GM06990 (cell line): ENCODE results near the gene TRIM69.

ENCODE experiments used
- DNase-seq: peaks from one replicate; pipeline ENCODE4 v3.0.0-alpha.2; 2011; ENCODE audit not compliant: insufficient read length; ENCODE audit errors: extremely low read depth
- H3K27me3 ChIP-seq: replicated peaks from 2 replicates; pipeline ENCODE4 v1.6.0; 2011; ENCODE audit warnings: low read length; ENCODE audit not compliant: control insufficient read depth, insufficient read depth
- H3K36me3 ChIP-seq: 2 replicates; pipeline ENCODE4 v1.5.1; 2011; ENCODE audit warnings: low read length; ENCODE audit not compliant: control insufficient read depth, insufficient read depth
- H3K4me3 ChIP-seq: replicated peaks from 2 replicates; pipeline ENCODE4 v1.5.1; 2011; ENCODE audit warnings: low read depth, mild to moderate bottlenecking, control low read depth, low read length
- TF ChIP-seq, protein P1 (sequence below): IDR thresholded peaks from 2 replicates; pipeline ENCODE4 v1.5.1; 2011; ENCODE audit warnings: low read length, control low read depth, mild to moderate bottlenecking, inconsistent platforms; ENCODE audit not compliant: insufficient read depth, poor library complexity, severe bottlenecking

Gene TRIM69

DNA sequence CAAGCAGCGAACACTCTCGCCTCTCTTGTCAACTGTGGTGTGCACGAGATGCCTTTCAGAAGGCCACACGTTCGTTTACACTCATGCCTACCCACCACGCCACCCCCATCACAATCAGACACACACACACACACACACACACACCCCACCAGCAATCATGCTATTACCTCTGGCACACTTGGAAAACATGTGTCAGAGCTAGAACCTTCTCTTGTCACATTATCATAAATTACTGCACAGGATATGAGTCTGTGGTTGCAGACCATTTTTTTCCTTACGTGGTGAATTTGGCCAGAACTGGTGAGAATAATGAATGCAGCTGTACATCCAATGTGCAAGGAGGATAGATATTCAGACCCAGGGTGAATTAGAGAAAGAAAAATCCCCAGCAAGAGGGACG, 52.4 kb downstream of the TRIM69 start:
- Histone ChIP-seq H3K27me3 (no peaks in the 10 kb centered on the region), H3K36me3 (no peaks in the 10 kb centered on the region), H3K4me3 (no peak overlapping the region)
- no peak for DNase-seq
- TF ChIP-seq, protein P1, sequence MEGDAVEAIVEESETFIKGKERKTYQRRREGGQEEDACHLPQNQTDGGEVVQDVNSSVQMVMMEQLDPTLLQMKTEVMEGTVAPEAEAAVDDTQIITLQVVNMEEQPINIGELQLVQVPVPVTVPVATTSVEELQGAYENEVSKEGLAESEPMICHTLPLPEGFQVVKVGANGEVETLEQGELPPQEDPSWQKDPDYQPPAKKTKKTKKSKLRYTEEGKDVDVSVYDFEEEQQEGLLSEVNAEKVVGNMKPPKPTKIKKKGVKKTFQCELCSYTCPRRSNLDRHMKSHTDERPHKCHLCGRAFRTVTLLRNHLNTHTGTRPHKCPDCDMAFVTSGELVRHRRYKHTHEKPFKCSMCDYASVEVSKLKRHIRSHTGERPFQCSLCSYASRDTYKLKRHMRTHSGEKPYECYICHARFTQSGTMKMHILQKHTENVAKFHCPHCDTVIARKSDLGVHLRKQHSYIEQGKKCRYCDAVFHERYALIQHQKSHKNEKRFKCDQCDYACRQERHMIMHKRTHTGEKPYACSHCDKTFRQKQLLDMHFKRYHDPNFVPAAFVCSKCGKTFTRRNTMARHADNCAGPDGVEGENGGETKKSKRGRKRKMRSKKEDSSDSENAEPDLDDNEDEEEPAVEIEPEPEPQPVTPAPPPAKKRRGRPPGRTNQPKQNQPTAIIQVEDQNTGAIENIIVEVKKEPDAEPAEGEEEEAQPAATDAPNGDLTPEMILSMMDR, result no peak

DNA sequence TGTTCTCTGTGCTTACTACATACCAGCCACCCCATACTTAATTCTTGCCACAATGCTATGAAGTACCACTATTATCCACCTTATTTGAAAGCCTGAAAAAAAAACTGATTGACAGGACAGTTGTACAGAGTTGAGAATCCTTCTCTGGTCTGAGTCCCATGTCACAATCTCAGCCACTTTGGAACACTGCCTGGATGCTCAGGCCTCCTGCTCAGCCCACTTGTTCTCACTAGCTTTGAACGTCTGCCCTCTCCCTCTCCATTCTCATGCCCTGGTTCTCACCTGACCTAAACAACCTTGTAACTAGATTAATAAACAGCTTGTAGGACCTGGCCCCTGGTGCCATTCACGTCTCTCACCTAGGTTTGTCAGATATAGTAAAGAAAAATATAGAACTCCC, 53.9 kb downstream of the TRIM69 start:
- no peaks in the 10 kb centered on the region for H3K36me3 ChIP-seq
- H3K27me3 ChIP-seq, result no peaks in the 10 kb centered on the region
- no peak overlapping the region for H3K4me3 ChIP-seq
- TF ChIP-seq, protein P1, result no peak
- DNase-seq, result no peak

DNA sequence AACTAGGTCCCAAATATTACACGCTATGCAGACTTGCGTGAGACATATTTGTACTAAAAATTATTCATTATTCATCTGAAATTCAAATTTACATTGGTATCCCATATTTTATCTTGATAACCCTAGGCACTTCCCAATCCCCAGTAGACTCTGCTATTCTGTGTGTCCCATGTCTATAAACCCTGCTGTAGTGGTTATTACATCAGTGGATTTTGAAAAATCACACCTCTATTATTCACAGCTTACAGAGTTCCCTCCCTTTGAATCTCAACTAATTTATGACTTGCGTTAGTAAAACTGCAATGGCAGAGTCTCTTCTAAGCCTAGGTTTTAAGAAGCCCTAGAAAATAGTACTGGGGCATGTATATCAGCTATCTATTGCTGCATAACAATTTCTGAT, 54.3 kb downstream of the TRIM69 start:
- Histone ChIP-seq H3K36me3 (no peaks in the 10 kb centered on the region), H3K27me3 (no peaks in the 10 kb centered on the region), H3K4me3 (no peak overlapping the region)
- TF ChIP-seq, protein P1, result no peak
- no peak for DNase-seq

DNA sequence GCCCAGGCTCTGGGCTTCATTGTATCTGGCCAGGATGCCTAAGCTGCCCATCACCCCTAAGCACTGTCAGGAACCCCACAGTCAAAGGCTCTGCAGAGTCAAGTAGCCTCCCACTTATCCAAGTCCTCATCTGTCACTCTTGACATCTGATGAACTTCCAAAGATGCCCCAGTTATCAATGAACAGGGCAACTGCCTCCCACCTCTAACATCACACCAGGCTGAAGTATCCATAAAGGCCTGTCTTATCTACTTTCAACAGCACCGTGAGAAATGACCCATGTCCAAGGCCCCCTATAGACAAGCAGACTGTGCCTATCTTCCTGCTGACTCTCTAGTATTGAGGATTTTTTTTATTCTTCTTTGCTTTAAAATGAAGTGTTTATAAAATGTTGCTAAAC, 56.4 kb downstream of the TRIM69 start:
- no peak overlapping the region for H3K4me3 ChIP-seq
- no peaks in the 10 kb centered on the region for H3K36me3 ChIP-seq
- DNase-seq, result no peak
- no peaks in the 10 kb centered on the region for H3K27me3 ChIP-seq
- TF ChIP-seq, protein P1, result no peak

DNA sequence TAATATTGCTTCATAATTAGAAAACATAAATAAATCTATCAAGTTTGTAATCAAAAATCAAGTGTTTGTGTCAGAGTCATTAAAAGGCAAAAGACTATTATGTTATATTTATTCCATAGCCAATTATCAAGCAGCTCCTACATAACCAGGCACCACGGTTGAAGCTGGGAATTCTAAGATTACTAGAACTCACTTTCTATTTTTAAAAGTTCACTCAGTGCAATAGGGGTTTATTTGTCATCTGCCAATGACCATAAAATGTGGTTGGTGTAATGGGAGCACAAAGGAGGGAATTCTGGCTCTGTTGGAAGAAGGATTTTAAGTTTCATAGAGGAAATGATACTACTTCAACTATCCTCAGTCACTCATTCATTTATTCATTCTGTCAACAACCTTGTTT, 57.7 kb downstream of the TRIM69 start:
- TF ChIP-seq, protein P1, result no peak
- Histone ChIP-seq H3K36me3 (no peaks in the 10 kb centered on the region), H3K4me3 (no peak overlapping the region), H3K27me3 (no peaks in the 10 kb centered on the region)
- DNase-seq, result no peak

DNA sequence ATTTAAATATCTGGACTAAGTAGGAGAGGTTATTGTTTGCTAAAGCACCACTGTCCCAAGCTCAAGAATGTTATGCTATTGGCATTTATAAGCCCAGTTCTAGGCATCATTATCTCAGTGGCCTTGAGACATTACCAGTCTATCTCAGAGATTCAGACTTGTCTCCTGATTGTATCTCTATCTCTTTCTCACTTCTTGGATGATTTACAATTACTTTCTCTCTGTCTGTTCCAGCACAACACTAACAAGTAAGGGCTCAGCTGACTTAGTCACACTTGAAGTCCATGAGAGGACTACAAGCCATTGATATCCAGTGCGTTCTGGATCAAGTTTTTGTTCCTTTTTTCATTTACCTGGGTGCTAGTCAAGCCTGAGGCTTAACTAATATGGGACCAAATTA, 60.2 kb downstream of the TRIM69 start:
- no peak overlapping the region for H3K4me3 ChIP-seq
- H3K27me3 ChIP-seq, result no peaks in the 10 kb centered on the region
- no peak for DNase-seq
- no peaks in the 10 kb centered on the region for H3K36me3 ChIP-seq
- TF ChIP-seq, protein P1, result no peak
